AG04450 (cell line): ENCODE data around the gene GAL. TPM values are rescaled to one million over a fixed set of nuclear protein-coding genes. Genes with fewer than 3 reads are reported as not detected.

Experiments used
- CTCF ChIA-PET: fragments of 300-600, 350-600 bp; formaldehyde crosslinking; extraction: SDS; loops from one replicate; lab custom pipeline; 2022; ENCODE audit warnings: antibody characterized with exemption, inconsistent platforms; lab: Charles Lee
- POLR2A ChIA-PET: fragments of 350-600 bp; formaldehyde crosslinking; extraction: SDS; loops from one replicate; lab custom pipeline; 2021; ENCODE audit warnings: antibody characterized with exemption, inconsistent platforms; lab: Yijun Ruan, JAX
- DNase-seq: peaks from one replicate; pipeline ENCODE4 v3.0.0-alpha.2; 2011; ENCODE audit warnings: low read depth, low spot score
- H3K27ac ChIP-seq: one replicate; pipeline ENCODE4 v1.5.1; 2012; ENCODE audit warnings: low read depth, low read length, control low read depth
- H3K27me3 ChIP-seq: one replicate; pipeline ENCODE4 v1.6.0; 2012; ENCODE audit warnings: low read length; ENCODE audit not compliant: control insufficient read depth, insufficient read depth
- H3K4me3 ChIP-seq: 2 replicates; pipeline ENCODE4 v1.5.1; 2011; ENCODE audit warnings: mild to moderate bottlenecking, low read depth, low read length, control low read depth
- H3K9me3 ChIP-seq: 2 replicates; pipeline ENCODE4 v1.5.1; 2012; ENCODE audit warnings: low read length; ENCODE audit not compliant: control insufficient read depth, insufficient read depth
- polyA plus RNA-seq: library from polyadenylated mRNA; depleted of rRNA; stranded (reverse); fragments of >200 nt; gene quantifications from 2 replicates; pipeline ENCODE4 v1.2.3, GENCODE V29; 2011
- TF ChIP-seq, protein P1 (sequence below): IDR thresholded peaks from 2 replicates; pipeline ENCODE4 v1.5.1; 2011; ENCODE audit warnings: low read depth, low read length, control low read depth, inconsistent platforms

The GAL gene
- polyA plus RNA-seq, 1 experiment = 1.9 TPM

DNA sequence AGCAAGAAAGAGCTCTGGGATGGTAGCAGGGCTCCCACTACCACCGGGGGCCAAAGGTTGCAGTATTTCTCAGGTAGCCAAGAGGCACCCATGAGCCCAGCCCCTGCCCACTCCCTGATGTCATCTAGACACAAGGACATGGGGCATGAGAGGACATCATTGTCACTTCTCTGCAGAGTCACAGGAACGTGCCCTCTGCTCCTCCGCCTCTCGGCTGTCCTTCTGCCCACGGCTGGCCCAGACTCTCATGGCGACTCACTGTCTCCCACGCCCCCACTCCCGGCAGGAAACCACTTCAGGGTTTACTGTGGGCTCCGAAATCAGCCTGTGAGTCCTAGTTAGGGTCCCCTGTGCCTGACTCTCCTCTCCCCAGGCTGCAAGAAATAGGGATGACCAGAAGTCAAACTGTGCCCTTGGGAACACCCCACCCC, 1.8 kb upstream of the GAL start:
- Histone ChIP-seq H3K27me3 (peaks cover 27% of the 10 kb centered on the region), H3K9me3 (no peaks in the 10 kb centered on the region; the same call in 1 of the 2 replicates), H3K4me3 (no peak overlapping the region), H3K27ac (no peak overlapping the region)
- ChIA-PET POLR2A (no interaction called here), CTCF (no interaction called here)
- DNase-seq = no peak
- TF ChIP-seq, protein P1, sequence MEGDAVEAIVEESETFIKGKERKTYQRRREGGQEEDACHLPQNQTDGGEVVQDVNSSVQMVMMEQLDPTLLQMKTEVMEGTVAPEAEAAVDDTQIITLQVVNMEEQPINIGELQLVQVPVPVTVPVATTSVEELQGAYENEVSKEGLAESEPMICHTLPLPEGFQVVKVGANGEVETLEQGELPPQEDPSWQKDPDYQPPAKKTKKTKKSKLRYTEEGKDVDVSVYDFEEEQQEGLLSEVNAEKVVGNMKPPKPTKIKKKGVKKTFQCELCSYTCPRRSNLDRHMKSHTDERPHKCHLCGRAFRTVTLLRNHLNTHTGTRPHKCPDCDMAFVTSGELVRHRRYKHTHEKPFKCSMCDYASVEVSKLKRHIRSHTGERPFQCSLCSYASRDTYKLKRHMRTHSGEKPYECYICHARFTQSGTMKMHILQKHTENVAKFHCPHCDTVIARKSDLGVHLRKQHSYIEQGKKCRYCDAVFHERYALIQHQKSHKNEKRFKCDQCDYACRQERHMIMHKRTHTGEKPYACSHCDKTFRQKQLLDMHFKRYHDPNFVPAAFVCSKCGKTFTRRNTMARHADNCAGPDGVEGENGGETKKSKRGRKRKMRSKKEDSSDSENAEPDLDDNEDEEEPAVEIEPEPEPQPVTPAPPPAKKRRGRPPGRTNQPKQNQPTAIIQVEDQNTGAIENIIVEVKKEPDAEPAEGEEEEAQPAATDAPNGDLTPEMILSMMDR = no peak

DNA sequence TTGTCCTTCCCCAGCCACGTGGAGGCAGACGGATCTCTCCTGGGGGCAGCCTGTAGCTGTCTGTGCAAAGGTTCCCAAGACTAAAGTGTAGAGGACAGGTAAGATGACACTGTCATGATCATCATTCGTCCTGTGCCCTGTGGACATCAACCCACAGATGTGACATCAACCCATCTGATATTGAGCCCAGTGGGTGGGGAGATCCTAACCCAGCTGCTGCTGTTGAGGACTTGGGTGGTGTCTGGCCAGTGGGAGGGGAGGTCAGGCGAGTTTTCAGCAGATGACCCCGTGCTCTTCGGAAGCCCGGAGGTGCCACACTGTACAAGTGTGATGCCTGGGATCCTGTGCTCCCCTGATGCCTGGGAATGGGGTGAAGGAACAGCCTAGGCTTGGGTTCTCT, 1.2 kb upstream of the GAL start:
- CTCF ChIA-PET = no interaction called here
- no peak overlapping the region for H3K27ac ChIP-seq
- H3K27me3 ChIP-seq = peaks cover 27% of the 10 kb centered on the region
- TF ChIP-seq, protein P1 = no peak
- no peak overlapping the region for H3K4me3 ChIP-seq
- no peak for DNase-seq
- POLR2A ChIA-PET = no interaction called here
- no peaks in the 10 kb centered on the region; the same call in 1 of the 2 replicates for H3K9me3 ChIP-seq

DNA sequence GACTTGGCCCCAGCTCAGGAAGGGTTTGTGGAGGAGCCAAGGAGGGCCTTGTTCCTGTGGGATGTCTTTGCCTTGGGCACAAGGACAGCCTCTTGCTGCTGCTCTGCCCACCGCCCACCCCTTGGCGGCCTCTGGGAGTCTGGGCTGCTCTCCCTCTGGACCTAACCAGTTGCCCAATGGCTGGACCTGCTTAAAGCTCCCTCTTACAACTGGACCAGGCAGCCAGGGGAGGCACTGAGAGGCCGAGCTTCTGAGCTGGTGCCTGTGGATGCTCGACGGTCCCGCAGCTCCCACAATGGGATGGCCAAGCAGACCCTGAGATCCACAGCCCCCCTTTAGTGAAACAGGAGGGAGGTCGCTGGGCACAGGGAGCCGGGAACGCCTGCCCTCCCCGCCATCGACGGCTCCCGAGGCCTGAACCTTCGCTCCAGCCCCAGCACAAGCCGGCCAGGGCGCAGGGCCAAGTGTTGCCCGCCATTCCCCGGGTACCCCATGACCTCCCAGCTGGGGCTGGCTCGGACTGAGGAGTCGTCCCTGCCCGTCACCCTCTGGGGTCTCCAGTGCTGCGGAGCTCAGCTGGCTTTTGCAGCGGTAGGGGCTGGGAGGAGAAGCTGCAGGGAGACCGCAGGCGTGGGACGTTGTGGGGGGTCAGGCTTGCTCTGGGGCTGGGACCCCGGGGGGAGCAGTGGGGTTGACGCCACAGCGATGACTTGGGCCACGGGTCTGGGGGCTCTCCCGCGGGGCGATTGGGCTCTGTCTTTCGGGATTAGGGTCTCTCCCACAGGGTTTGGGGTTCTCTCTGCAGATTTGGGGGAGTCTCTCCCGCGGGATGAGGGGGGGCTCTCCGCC, 584 bp upstream of the GAL start:
- H3K27ac ChIP-seq = no peak overlapping the region
- POLR2A ChIA-PET = no interaction called here
- no peak overlapping the region; the same call in 1 of the 2 replicates for H3K4me3 ChIP-seq
- peaks cover 27% of the 10 kb centered on the region for H3K27me3 ChIP-seq
- no peak for DNase-seq
- CTCF ChIA-PET = no interaction called here
- TF ChIP-seq, protein P1 = no peak
- no peaks in the 10 kb centered on the region; the same call in 1 of the 2 replicates for H3K9me3 ChIP-seq

DNA sequence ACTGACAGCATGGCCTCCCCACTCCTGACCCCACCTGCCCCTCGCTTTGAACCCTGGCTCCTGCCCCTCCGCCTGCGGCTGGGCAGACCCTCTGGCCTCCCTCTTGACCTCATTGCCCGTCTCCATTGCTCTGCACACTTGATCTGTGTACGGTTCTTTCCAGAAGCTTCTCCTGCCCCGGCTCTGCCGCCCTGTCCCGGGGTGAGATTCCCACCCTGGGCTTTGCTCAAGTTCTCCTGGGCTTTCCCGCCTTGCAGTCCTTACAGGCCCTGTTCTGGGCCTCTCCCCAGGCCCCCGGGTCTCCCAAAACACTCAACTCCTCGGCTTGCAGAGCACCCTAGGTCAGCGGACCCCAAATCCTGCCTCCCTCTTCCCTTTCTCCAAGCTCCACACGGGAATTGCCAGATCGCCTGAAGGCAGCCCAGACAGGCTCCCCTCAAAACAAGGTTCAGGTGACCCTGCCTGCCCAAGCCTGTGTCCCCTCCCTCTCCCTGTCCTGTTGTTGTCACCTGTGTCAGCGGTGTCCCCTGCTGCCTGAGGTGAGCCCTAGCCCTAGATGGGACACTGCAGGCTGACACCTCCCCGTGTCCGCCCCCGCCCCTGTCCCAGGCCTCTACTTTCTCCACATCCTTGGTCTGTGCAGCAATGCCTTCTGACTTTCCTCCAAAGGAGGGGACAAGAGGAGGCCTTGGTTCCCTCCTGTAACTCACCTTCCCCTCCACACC, 1.5 kb downstream of the GAL start:
- no peak for DNase-seq
- H3K27me3 ChIP-seq = peaks cover 34% of the 10 kb centered on the region
- ChIA-PET POLR2A (no interaction called here), CTCF (no interaction called here)
- H3K9me3 ChIP-seq = no peaks in the 10 kb centered on the region; the same call in 1 of the 2 replicates
- H3K27ac ChIP-seq = no peak overlapping the region
- TF ChIP-seq, protein P1 = no peak
- H3K4me3 ChIP-seq = no peak overlapping the region

DNA sequence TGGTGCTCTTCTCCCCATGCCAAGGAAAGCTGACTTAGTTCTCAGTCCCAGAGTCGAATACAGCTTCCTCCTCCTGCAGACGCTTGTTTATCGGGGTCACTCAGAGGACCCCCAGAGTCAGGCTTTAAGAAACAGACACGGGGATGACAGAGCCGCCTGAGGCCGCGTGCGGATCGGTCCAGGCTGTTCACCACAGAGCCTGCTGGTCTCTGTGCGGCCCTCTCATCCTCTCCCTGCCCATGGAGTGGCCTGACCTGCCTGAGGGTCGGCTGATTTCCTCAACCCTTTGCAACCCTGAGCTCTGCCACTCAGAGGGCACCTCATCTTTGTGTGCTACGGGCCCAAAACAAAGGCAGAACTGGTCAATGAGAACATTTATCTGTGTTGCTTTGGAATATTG, 2.1 kb downstream of the GAL start:
- no peak overlapping the region for H3K27ac ChIP-seq
- no peaks in the 10 kb centered on the region; the same call in 1 of the 2 replicates for H3K9me3 ChIP-seq
- POLR2A ChIA-PET = no interaction called here
- TF ChIP-seq, protein P1 = no peak
- CTCF ChIA-PET = no interaction called here
- peaks cover 34% of the 10 kb centered on the region for H3K27me3 ChIP-seq
- no peak overlapping the region for H3K4me3 ChIP-seq
- DNase-seq = no peak
